CD14-positive monocyte (primary cell): ENCODE results near the gene KIR2DL3. TPM values are rescaled to one million over a fixed set of nuclear protein-coding genes. Genes with fewer than 3 reads are reported as not detected.

Source experiments
- DNase-seq, 3 donors: peaks; one replicate each; pipeline ENCODE4 v3.0.0-alpha.2; 2011 to 2022
- H2AFZ ChIP-seq: 2 replicates; pipeline ENCODE4 v1.6.0; 2012; ENCODE audit warnings: mild to moderate bottlenecking, low read depth, low read length, inconsistent platforms; ENCODE audit not compliant: insufficient read depth, poor library complexity, severe bottlenecking
- H3K27ac ChIP-seq, 2 donors: 1 replicate in 1 of 2; 2 replicates in 1 of 2; pipeline ENCODE4 v1.5.1; 2012 to 2013; ENCODE audit warnings: low read length in 2 of 2, control low read depth in 1 of 2, inconsistent platforms in 1 of 2, low read depth in 1 of 2, mild to moderate bottlenecking in 1 of 2
- H3K27me3 ChIP-seq, 2 donors: one replicate each; pipeline versions ENCODE4 v1.6.0 to v1.6.1; 2011 to 2013; ENCODE audit warnings: low read length in 2 of 2; ENCODE audit not compliant: control insufficient read depth in 2 of 2, insufficient read depth in 2 of 2
- H3K36me3 ChIP-seq, 2 donors: replicated peaks in 1 of 2; 1 replicate in 1 of 2; 2 replicates in 1 of 2; pipeline versions ENCODE4 v1.5.1 to v1.6.1; 2012 to 2013; ENCODE audit warnings: low read length in 2 of 2, control low read depth in 1 of 2, inconsistent platforms in 1 of 2, mild to moderate bottlenecking in 1 of 2; ENCODE audit not compliant: insufficient read depth in 2 of 2, control insufficient read depth in 1 of 2
- H3K4me1 ChIP-seq, 2 donors: 1 replicate in 1 of 2; 2 replicates in 1 of 2; pipeline versions ENCODE4 v1.5.1 to v1.6.1; 2012 to 2013; ENCODE audit warnings: low read length in 2 of 2, control low read depth in 1 of 2, inconsistent platforms in 1 of 2, mild to moderate bottlenecking in 1 of 2, moderate library complexity in 1 of 2; ENCODE audit not compliant: insufficient read depth in 2 of 2, control insufficient read depth in 1 of 2
- H3K4me2 ChIP-seq: replicated peaks from 2 replicates; pipeline ENCODE3; 2012; ENCODE audit warnings: low read length, moderate library complexity, mild to moderate bottlenecking; ENCODE audit not compliant: poor library complexity, severe bottlenecking; ENCODE audit errors: extremely low read depth
- H3K4me3 ChIP-seq, 3 experiments: fragments of 200-600 bp in 1 of 3; sonication (generic) in 1 of 3; replicated peaks in 1 of 3; 1 replicate in 2 of 3; 2 replicates in 1 of 3; pipeline ENCODE4 v1.5.1; 2011 to 2013; ENCODE audit warnings: low read length in 3 of 3, mild to moderate bottlenecking in 3 of 3, control low read depth in 2 of 3, low read depth in 2 of 3, inconsistent platforms in 1 of 3, moderate library complexity in 1 of 3
- H3K79me2 ChIP-seq: 2 replicates; pipeline ENCODE4 v1.6.0; 2012; ENCODE audit warnings: mild to moderate bottlenecking, control low read depth, inconsistent platforms, low read length, moderate library complexity; ENCODE audit not compliant: insufficient read depth
- H3K9ac ChIP-seq: 2 replicates; pipeline ENCODE4 v1.6.0; 2017; ENCODE audit warnings: low read length, mild to moderate bottlenecking; ENCODE audit not compliant: insufficient read depth, poor library complexity, severe bottlenecking
- H3K9me3 ChIP-seq, 2 donors: replicated peaks in 1 of 2; 1 replicate in 1 of 2; 2 replicates in 1 of 2; pipeline versions ENCODE4 v1.5.1 to v1.6.1; 2012 to 2013; ENCODE audit warnings: low read length in 2 of 2, control low read depth in 1 of 2; ENCODE audit not compliant: control insufficient read depth in 1 of 2, insufficient read depth in 1 of 2
- H4K20me1 ChIP-seq: 2 replicates; pipeline ENCODE4 v1.6.0; 2012; ENCODE audit warnings: mild to moderate bottlenecking, low read length, control low read depth, moderate library complexity; ENCODE audit not compliant: insufficient read depth
- H3K27ac Mint-ChIP-seq, 7 donors: one replicate each; pipeline ENCODE4 v1.8.0; 2020; ENCODE audit warnings: mild to moderate bottlenecking in 7 of 7, mixed read lengths in 7 of 7, moderate library complexity in 6 of 7, inconsistent platforms in 2 of 7
- H3K27me3 Mint-ChIP-seq, 3 donors: one replicate each; pipeline ENCODE4 v1.8.0; 2021 to 2022; ENCODE audit warnings: low read depth in 3 of 3, mild to moderate bottlenecking in 3 of 3, mixed read lengths in 3 of 3, moderate library complexity in 3 of 3, inconsistent platforms in 1 of 3
- H3K36me3 Mint-ChIP-seq, 2 donors: one replicate each; pipeline ENCODE4 v1.8.0; 2020; ENCODE audit warnings: mixed read lengths in 2 of 2, inconsistent platforms in 1 of 2, mild to moderate bottlenecking in 1 of 2
- H3K4me1 Mint-ChIP-seq: one replicate; pipeline ENCODE4 v1.8.0; 2020; ENCODE audit warnings: mild to moderate bottlenecking, mixed read lengths
- H3K4me3 Mint-ChIP-seq, 2 donors: one replicate each; pipeline ENCODE4 v1.8.0; 2020; ENCODE audit warnings: mild to moderate bottlenecking in 2 of 2, mixed read lengths in 2 of 2, moderate library complexity in 1 of 2
- H3K9me3 Mint-ChIP-seq, 7 donors: one replicate each; pipeline ENCODE4 v1.8.0; 2020 to 2022; ENCODE audit warnings: mixed read lengths in 7 of 7, mild to moderate bottlenecking in 6 of 7, moderate library complexity in 6 of 7, inconsistent platforms in 2 of 7
- WGBS: methylation state at CpG from one replicate; pipeline ENCODE4 v1.1.5; 2013; ENCODE audit warnings: missing lambda C conversion rate; ENCODE audit not compliant: insufficient coverage; 5-methylcytosine and 5-hydroxymethylcytosine counted together
- intact Hi-C, 2 donors: fragments of 100-400 bp; cut with micrococcal nuclease; formaldehyde crosslinking; loops; one replicate each; pipeline versions ENCODE4 v1.15.0 to v1.15.1; 2023
- polyA plus RNA-seq, 3 donors: library from polyadenylated mRNA; depleted of rRNA in 1 of 3; unstranded in 2 of 3; stranded (reverse) in 1 of 3; fragments of 300-500 nt in 2 of 3; fragments of >200 nt in 1 of 3; fragmentation: Illumina TruSeq in 2 of 3; gene quantifications; 1 replicate in 2 of 3; 2 replicates in 1 of 3; pipeline ENCODE4 v1.2.3, GENCODE V29; 2012 to 2021
- TF ChIP-seq, protein P1 (sequence below): fragments of 200-600 bp; IDR thresholded peaks from one replicate; pipeline ENCODE4 v1.8.0; 2022; ENCODE audit warnings: antibody characterized with exemption, mild to moderate bottlenecking

The KIR2DL3 gene
- polyA plus RNA-seq, 3 donors = 0.07 TPM; not detected in 2

- peak in 1 of 3 donors; percentile 34 for DNase-seq
- Histone ChIP-seq H3K79me2 (no peaks in the 10 kb centered on the region), H3K4me3 (no peak overlapping the region), H3K4me2 (no peak overlapping the region), H3K9ac (no peak overlapping the region), H2AFZ (no peak overlapping the region), H3K27me3 (peaks cover 0 to 26% of the 10 kb centered on the region in 2 donors), H3K9me3 (no peaks in the 10 kb centered on the region), H3K36me3 (no peaks in the 10 kb centered on the region), H3K27ac (no peak overlapping the region), H4K20me1 (no peaks in the 10 kb centered on the region), H3K4me1 (no peaks in the 10 kb centered on the region)
- Mint-ChIP-seq H3K27ac (no peak overlapping the region), H3K36me3 (peaks cover 0 to 2% of the 10 kb centered on the region in 2 donors), H3K4me3 (no peak overlapping the region), H3K4me1 (no peaks in the 10 kb centered on the region), H3K9me3 (peaks cover 0 to 5% (median 2%) of the 10 kb centered on the region in 7 donors), H3K27me3 (peaks cover 15 to 53% (median 34%) of the 10 kb centered on the region in 3 donors)
- intact Hi-C loops = no loop called here
- TF ChIP-seq, protein P1, sequence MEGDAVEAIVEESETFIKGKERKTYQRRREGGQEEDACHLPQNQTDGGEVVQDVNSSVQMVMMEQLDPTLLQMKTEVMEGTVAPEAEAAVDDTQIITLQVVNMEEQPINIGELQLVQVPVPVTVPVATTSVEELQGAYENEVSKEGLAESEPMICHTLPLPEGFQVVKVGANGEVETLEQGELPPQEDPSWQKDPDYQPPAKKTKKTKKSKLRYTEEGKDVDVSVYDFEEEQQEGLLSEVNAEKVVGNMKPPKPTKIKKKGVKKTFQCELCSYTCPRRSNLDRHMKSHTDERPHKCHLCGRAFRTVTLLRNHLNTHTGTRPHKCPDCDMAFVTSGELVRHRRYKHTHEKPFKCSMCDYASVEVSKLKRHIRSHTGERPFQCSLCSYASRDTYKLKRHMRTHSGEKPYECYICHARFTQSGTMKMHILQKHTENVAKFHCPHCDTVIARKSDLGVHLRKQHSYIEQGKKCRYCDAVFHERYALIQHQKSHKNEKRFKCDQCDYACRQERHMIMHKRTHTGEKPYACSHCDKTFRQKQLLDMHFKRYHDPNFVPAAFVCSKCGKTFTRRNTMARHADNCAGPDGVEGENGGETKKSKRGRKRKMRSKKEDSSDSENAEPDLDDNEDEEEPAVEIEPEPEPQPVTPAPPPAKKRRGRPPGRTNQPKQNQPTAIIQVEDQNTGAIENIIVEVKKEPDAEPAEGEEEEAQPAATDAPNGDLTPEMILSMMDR = no peak
- 84% methylated on average over 7 of the region's 8 CpGs for WGBS
Measured at GRCh38 chr19:54704928-54705327, 33.4 kb upstream of the KIR2DL3 start.

GRCh38 chr19:54707962-54708361 is 30.4 kb upstream of the KIR2DL3 start:
- Histone ChIP-seq H3K4me1 (peaks cover 0 to 3% of the 10 kb centered on the region in 2 donors), H3K27me3 (peaks cover 0 to 19% of the 10 kb centered on the region in 2 donors), H3K4me3 (no peak overlapping the region), H3K36me3 (no peaks in the 10 kb centered on the region), H3K9me3 (no peaks in the 10 kb centered on the region), H2AFZ (no peak overlapping the region), H4K20me1 (no peaks in the 10 kb centered on the region), H3K27ac (no peak overlapping the region), H3K9ac (no peak overlapping the region), H3K4me2 (no peak overlapping the region), H3K79me2 (no peaks in the 10 kb centered on the region)
- intact Hi-C loops = no loop called here
- H3K27me3 Mint-ChIP-seq = peaks cover 12 to 43% (median 28%) of the 10 kb centered on the region in 3 donors
- no peak for DNase-seq
- TF ChIP-seq, protein P1 = no peak
- 12% methylated on average over 3 of the region's 4 CpGs for WGBS
- peaks cover 6% of the 10 kb centered on the region for H3K4me1 Mint-ChIP-seq
- peak overlapping the region in 1 of 7 donors; percentile 33 for H3K27ac Mint-ChIP-seq
- no peak overlapping the region for H3K4me3 Mint-ChIP-seq
- H3K9me3 Mint-ChIP-seq = peaks cover 0 to 2% (median 0%) of the 10 kb centered on the region in 7 donors
- no peaks in the 10 kb centered on the region for H3K36me3 Mint-ChIP-seq
